Stimulated activated CD8-positive, alpha-beta memory T cell treated with anti-CD3 and anti-CD28 coated beads, Interleukin-2, amount 100 ng/mL, for 1 hour (primary cell): ENCODE results near the gene ENC1.

ENCODE experiments used
- DNase-seq, 2 donors: peaks; one replicate each; pipeline ENCODE4 v3.0.0-alpha.2; 2020; ENCODE audit warnings: low read depth in 2 of 2

The ENC1 gene

GRCh38 chr5:74631081-74631953 is 9.2 kb downstream of the ENC1 start:
- peak in 1 of 2 donors; percentile 5 for DNase-seq

GRCh38 chr5:74630453-74631066 is 10.0 kb downstream of the ENC1 start:
- no peak for DNase-seq

DNA sequence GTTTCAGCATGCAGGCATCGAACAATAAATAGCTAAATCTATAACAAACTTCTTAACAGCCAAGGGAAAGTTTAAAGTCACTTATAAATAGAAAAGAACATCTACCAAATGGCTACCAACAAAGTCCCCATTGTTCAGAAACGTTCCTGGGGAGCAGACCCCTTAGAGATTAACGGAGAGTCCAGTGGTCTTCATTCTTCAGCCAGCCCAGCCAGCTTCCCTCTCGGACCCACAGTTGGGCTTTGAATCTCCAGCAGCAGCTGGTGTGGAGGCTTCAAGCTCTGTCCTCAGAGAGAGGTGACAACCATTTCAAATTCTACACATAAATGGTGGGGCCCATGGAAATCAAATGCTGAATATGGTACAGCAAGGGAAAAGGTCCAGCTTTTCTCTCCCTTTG is 11.2 kb downstream of the ENC1 start:
- no peak for DNase-seq

GRCh38 chr5:74628359-74628758 is 12.2 kb downstream of the ENC1 start:
- no peak for DNase-seq

DNA sequence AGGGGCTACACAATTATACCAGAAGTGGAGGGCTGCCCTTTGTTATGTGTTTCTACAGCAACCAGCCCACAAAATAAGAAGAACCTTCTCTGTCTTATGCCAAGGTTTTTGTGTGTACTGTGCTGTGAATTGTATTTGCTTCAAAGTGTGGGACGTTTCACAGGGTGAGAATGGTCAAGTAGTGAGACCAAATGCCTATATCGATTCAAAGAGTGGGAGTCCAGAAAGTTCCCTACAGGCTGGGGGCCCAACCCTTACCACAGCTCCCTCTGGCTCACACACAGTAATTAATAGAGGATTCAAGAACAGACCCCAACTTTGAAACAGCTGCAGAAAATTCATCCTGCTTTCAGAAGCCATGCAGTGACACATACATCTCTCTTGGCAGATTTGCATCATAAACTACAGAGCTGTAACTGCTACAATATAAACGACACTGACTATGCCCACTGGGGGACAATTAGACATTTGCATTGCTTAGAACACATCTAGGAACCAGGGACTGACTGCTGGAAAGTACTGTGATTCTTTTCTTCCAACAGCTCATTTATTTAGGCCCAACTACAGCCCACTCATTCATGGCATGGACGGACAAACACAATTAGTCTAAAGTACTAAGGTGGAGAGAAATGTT is 12.8 kb downstream of the ENC1 start:
- no peak for DNase-seq

DNA sequence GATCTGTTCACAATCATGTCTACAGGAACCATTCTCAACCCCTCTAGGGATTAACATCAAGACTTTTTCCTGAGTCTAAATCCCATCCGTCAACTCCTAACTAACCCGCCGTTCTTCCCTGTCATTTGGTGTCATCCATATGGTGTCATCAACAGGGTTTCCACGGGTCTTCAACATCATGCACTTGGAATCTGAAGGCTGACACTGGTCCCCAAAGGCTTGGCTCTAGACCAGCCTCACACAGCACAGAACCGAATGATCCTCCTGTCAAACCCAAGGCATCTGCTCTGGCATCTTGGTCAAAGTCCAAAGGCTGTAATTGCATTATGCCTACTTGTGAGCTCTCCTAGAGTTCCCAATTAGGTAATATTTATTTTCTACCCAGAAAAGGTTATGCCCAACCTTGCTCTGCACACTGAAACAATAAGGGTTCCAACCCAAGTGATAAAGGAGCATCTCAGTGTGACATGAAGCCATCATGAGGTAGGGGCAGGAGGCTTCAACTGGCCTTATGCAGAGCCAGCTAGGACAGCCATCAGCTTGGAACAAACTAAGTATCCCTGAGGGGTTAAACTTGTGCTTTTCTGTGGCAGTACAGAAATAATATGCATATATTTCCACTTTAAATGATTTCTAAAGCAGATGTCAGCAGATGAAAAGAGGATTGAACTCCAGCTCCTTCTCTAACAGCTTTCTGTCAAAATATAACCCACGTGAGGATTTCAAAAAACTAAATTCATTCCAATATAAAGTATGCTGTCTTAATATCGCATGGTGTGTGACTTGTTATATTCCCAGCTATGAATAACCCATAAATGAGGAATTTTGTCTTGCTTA is 13.9 kb downstream of the ENC1 start:
- no peak for DNase-seq

- DNase-seq: no peak
Measured at GRCh38 chr5:74625742-74626241, 14.7 kb downstream of the ENC1 start.

- no peak for DNase-seq
Measured at GRCh38 chr5:74624931-74625505, 15.5 kb downstream of the ENC1 start.

GRCh38 chr5:74624501-74624900 is 16.0 kb downstream of the ENC1 start:
- no peak for DNase-seq

- DNase-seq: no peak
Measured at GRCh38 chr5:74623748-74624408, 16.6 kb downstream of the ENC1 start.

DNA sequence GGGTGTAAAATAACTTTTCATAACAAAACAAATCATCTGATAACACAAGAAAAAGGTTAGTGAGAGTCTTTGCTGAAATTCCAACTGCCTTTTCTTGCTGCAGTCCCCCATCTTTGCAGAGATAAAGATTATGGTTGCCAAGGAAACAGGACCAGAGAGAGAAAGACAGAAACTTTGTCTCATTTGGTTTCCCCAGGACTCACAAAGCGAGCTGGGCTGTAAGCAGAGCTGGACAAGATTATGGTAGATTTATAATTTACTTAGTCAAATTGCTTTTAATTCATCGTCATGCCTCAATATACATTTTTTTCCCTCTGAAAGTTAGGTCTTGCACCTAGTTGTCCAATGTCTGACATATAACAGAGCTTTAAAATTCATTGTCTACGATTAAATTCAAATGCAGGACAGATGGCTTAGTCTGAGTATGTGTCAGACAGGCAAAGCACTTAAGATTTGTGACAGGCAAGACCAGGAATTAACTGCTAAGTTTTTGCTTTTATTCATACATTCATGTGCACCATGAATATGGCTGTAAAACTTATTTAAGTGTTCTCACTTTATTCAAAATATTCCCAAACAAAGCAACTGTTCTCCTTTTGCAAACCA is 17.4 kb downstream of the ENC1 start:
- DNase-seq: no peak

GRCh38 chr5:74622122-74622521 is 18.4 kb downstream of the ENC1 start:
- DNase-seq: no peak

DNA sequence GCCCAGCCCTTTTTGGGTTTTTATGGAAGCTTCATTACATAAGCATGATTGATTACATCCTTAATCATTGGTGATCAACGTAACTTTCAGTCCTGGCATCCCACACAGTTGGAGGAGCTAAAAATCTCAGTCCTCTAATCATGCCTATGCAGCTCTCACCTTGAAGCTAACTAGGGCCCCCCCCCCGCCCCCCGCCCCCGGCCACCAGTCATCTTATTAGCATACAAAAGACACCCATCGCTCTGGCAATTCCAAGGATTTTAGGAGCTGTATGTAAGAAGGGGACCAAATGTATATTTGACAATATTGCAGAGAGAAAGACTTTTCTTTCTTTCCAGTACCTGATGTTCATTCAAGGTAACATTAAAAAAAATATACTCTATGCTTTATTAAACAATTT is 19.0 kb downstream of the ENC1 start:
- no peak for DNase-seq

DNA sequence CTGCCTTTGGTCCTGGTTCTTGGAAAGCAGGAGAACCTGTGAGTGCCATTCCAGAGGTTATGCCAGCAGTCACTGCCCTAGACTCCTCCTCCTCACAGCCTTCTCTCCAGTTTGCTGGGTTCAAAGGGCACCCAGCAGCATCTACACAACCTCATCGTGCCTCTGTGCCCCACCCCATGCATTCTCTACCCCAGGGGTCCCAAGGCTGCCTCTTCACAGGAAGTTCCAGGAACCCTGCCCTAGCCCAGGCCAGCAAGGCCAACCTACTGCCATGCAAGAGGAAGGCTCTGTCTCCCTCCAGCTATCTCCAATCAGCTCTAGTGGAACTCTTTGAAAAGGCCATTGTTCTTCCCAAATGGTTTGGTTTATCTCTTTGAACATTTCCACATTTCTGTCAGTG is 21.2 kb downstream of the ENC1 start:
- DNase-seq: no peak

- no peak for DNase-seq
Measured at GRCh38 chr5:74618106-74618505, 22.4 kb downstream of the ENC1 start.

DNA sequence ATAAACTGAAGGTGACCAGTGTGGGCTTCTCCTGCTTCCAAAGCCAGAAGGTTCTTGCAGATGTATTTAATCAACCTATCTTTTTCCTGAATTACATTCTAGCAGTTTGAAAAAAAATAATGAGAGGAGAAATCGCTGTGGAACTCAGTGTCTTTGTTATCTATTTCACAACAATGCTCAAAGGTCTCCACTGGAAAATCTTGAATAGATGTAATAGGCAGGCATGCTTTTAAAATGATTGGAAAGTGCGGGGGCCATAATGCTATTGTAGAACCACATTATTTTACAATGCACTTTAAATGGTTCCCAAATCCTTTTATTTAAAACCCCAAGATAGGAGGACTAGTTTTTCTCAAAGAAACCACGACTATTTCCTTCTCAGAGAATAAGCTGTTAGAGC is 23.3 kb downstream of the ENC1 start:
- DNase-seq: no peak

DNA sequence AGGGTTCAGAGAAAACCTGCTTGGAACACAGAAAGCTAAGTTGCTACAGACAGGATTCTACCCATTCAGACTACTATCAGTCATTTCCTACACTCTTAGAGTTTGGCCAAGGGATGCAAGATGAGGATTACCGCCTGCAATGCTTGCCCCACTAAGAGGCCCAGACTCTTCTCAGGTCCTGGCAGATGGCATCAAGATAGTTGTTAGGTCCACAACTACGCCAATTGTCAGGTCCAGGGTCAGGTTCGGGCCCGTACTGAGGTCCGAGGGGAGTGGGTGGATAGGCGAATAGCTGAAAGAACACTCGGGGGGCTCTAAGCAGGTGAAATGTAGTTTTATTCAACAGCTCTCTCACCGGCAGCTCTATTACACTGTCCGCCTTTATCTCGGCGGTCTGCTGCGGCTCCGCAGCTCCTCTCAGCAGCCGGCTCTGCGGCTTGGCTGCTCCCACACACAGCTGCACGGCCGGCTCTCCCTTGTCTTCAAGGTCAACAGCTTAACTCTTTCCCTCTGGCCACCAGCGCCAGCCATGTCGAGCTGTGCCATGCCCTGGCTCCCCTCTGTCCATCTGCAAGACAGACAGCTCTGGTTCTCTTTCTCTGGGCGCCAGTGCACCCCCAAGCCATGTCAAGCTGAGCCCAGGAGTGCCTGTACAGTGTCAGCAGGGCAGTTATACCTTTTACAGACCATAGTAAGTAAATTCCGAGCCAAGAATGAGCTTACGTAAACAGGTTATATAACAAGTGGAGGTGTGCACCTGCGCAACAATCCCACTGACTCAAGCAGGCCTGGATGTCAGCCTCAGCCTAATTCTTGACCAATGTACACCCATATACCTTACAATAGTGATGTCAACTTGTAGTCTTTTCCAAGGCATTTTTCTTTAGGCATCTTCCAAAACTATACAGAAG is 24.0 kb downstream of the ENC1 start:
- DNase-seq: no peak

DNA sequence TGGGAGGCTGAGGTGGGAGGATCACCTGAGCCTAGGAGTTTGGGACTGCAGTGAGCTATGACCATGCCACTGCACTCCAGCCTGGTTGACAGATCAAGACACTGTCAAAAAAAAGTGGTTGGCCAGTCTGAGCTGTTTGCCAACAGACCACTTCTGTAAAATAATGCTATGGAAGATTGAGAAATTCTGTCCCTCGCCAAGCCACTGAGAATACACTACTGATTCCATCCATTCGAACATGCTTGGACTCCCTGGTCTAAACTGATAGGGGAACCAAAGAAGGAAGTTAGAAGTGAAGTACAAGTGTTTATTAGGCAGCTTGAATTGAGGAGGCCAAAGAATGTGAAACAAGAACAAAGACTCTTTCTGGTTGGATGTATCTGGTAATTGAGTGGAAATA is 27.2 kb downstream of the ENC1 start:
- no peak for DNase-seq

GRCh38 chr5:74612045-74612444 is 28.5 kb downstream of the ENC1 start:
- no peak for DNase-seq
